ENCODE data around the gene ZNF350. TPM values are rescaled to one million over a fixed set of nuclear protein-coding genes. Genes with fewer than 3 reads are reported as not detected.
"Not testable (repeated sequence)": the region's sequence is repeated elsewhere in the genome, so short reads cannot be mapped to it uniquely, and the experiment has no call there.

ZNF350 gene
- polyA plus RNA-seq, 3 donors: 9.1 to 14.0 (median 9.9) TPM

DNA sequence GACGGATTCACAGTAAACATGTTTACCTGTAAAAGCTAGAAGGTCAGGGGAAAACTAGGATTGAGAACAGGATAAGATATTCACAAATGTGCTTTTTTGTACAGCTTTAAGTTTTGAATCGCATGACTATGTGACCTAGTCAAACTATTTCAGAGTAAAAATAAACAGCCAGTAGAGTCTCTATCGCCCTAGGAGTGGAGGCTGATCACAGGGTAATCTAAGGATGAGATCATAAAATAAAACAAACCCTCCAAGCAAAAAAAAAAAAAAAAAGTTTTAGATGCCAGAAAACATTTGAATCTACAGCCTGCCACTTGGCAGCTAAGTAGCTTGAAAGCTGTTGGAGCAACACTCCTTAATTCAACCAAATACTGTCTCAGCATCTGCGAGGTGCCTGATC, 26.8 kb downstream of the ZNF350 start:
- Histone ChIP-seq H3K27me3 (ENCODE audit: control insufficient read depth in 2 of 2, insufficient read depth in 2 of 2, low read length in 2 of 2) (no peaks in the 10 kb centered on the region), H4K20me1 (ENCODE audit: insufficient read depth, low read length) (no peaks in the 10 kb centered on the region), H3K27ac (ENCODE audit: low read depth in 1 of 2, low read length in 2 of 2) (no peak overlapping the region), H3K9me3 (replicated peaks in 1 of 2; ENCODE audit: control insufficient read depth in 1 of 2, insufficient read depth in 1 of 2, low read length in 2 of 2) (peaks cover 60 to 96% of the 10 kb centered on the region in 2 donors), H3K79me2 (ENCODE audit: insufficient read depth, low read length) (no peaks in the 10 kb centered on the region), H3K9ac (ENCODE audit: insufficient read depth, low read length, poor library complexity, severe bottlenecking) (no peak overlapping the region), H3K4me1 (ENCODE audit: control insufficient read depth in 1 of 2, insufficient read depth in 2 of 2, low read length in 2 of 2) (no peaks in the 10 kb centered on the region), H2AFZ (ENCODE audit: insufficient read depth, low read depth, low read length, poor library complexity, severe bottlenecking) (no peak overlapping the region), H3K4me3 (replicated peaks in 1 of 3; ENCODE audit: low read depth in 2 of 3, low read length in 3 of 3) (no peak overlapping the region), H3K36me3 (replicated peaks in 1 of 2; ENCODE audit: control insufficient read depth in 1 of 2, insufficient read depth in 2 of 2, low read length in 2 of 2) (peaks cover 6 to 28% of the 10 kb centered on the region in 2 donors), H3K4me2 (replicated peaks; ENCODE audit: extremely low read depth, low read length, poor library complexity, severe bottlenecking) (no peak overlapping the region)
- no peak for DNase-seq
- 100% methylated on average over 1 of the region's 4 CpGs for WGBS (ENCODE audit: insufficient coverage)
- Mint-ChIP-seq H3K4me3 (no peak overlapping the region), H3K4me1 (no peaks in the 10 kb centered on the region), H3K36me3 (peaks cover 9 to 30% of the 10 kb centered on the region in 2 donors), H3K9me3 (peaks cover 44 to 91% (median 86%) of the 10 kb centered on the region in 7 donors), H3K27me3 (ENCODE audit: low read depth in 3 of 3) (peaks cover 0 to 1% (median 0%) of the 10 kb centered on the region in 3 donors), H3K27ac (no peak overlapping the region)
- TF ChIP-seq, protein P1, sequence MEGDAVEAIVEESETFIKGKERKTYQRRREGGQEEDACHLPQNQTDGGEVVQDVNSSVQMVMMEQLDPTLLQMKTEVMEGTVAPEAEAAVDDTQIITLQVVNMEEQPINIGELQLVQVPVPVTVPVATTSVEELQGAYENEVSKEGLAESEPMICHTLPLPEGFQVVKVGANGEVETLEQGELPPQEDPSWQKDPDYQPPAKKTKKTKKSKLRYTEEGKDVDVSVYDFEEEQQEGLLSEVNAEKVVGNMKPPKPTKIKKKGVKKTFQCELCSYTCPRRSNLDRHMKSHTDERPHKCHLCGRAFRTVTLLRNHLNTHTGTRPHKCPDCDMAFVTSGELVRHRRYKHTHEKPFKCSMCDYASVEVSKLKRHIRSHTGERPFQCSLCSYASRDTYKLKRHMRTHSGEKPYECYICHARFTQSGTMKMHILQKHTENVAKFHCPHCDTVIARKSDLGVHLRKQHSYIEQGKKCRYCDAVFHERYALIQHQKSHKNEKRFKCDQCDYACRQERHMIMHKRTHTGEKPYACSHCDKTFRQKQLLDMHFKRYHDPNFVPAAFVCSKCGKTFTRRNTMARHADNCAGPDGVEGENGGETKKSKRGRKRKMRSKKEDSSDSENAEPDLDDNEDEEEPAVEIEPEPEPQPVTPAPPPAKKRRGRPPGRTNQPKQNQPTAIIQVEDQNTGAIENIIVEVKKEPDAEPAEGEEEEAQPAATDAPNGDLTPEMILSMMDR (IDR thresholded peaks at IDR 0.05): no peak
- intact Hi-C loops (cut with micrococcal nuclease): no loop called here

DNA sequence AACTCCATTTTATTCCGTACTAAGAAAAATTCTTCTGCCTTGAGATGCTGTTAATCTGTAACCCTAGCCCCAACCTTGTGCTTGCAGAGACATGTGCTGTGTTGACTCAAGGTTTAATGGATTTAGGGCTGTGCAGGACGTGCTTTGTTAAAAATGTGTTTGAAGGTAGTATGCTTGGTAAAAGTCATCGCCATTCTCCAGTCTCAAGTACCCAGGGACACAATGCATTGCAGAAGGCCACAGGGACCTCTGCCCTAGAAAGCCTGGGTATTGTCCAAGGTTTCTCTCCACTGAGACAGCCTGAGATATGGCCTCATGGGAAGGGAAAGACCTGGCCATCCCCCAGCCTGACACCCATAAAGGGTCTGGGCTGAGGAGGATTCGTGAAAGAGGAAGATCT, 28.8 kb downstream of the ZNF350 start:
- H3K36me3 Mint-ChIP-seq: peaks cover 3 to 10% of the 10 kb centered on the region in 2 donors

More for the DNA sequence above, 28.8 kb downstream of the ZNF350 start:
- H3K79me2 ChIP-seq (ENCODE audit: insufficient read depth, low read length); H3K27me3 Mint-ChIP-seq (ENCODE audit: low read depth in 3 of 3); H3K4me3 ChIP-seq (replicated peaks in 1 of 3; ENCODE audit: low read depth in 2 of 3, low read length in 3 of 3); H3K9ac ChIP-seq (ENCODE audit: insufficient read depth, low read length, poor library complexity, severe bottlenecking); H3K27ac Mint-ChIP-seq; H3K27ac ChIP-seq (ENCODE audit: low read depth in 1 of 2, low read length in 2 of 2); DNase-seq; H3K27me3 ChIP-seq (ENCODE audit: control insufficient read depth in 2 of 2, insufficient read depth in 2 of 2, low read length in 2 of 2); H2AFZ ChIP-seq (ENCODE audit: insufficient read depth, low read depth, low read length, poor library complexity, severe bottlenecking); H3K4me2 ChIP-seq (replicated peaks; ENCODE audit: extremely low read depth, low read length, poor library complexity, severe bottlenecking); intact Hi-C loops (cut with micrococcal nuclease); H3K4me3 Mint-ChIP-seq; H3K4me1 ChIP-seq (ENCODE audit: control insufficient read depth in 1 of 2, insufficient read depth in 2 of 2, low read length in 2 of 2); H4K20me1 ChIP-seq (ENCODE audit: insufficient read depth, low read length); H3K4me1 Mint-ChIP-seq: not testable (repeated sequence)
- H3K9me3 Mint-ChIP-seq: peaks cover 32 to 83% (median 79%) of the 10 kb centered on the region in 7 donors
- no CpG with 5 or more reads among the region's 4 CpGs for WGBS (ENCODE audit: insufficient coverage)
- Histone ChIP-seq H3K36me3 (replicated peaks in 1 of 2; ENCODE audit: control insufficient read depth in 1 of 2, insufficient read depth in 2 of 2, low read length in 2 of 2) (peaks cover 0 to 10% of the 10 kb centered on the region in 2 donors), H3K9me3 (replicated peaks in 1 of 2; ENCODE audit: control insufficient read depth in 1 of 2, insufficient read depth in 1 of 2, low read length in 2 of 2) (peaks cover 50 to 87% of the 10 kb centered on the region in 2 donors)
